K562 (cell line): ENCODE results near the gene PDE8B. TPM values are rescaled to one million over a fixed set of nuclear protein-coding genes. Genes with fewer than 3 reads are reported as not detected.

Source experiments
- ATAC-seq: fragments of 200-7000 bp; cut with Tn5 transposase; 3 replicates; pipeline ENCODE4 v1.9.1; 2020; ENCODE audit warnings: moderate library complexity
- BruUV-seq: library from RNA; stranded (reverse); fragments of 400-500 nt; replicated peaks from 2 replicates; lab custom pipeline; 2021; lab: Mats Ljungman, UMichigan
- CTCF ChIA-PET: fragments of 300-600 bp; formaldehyde crosslinking; extraction: SDS; loops from one replicate; lab custom pipeline; 2021; ENCODE audit warnings: low intra/inter-chr PET ratio; lab: Yijun Ruan, JAX
- POLR2A ChIA-PET: fragments of 300-600, 350-650 bp; sonication (Branson Sonifier 250); formaldehyde crosslinking; extraction: SDS; loops from one replicate; lab custom pipeline; 2021; ENCODE audit warnings: antibody characterized with exemption, inconsistent platforms; lab: Yijun Ruan, JAX
- DNase-seq, 4 experiments: peaks; one replicate each; pipeline versions ENCODE4 v3.0.0 to v3.0.0-alpha.2; 2011 to 2018; ENCODE audit warnings: low spot score in 3 of 4, mixed read lengths in 3 of 4; ENCODE audit errors: extremely low read depth in 1 of 4
- FAIRE-seq: peaks from 2 replicates; lab custom pipeline; 2011; peaks lifted over from hg19 to GRCh38; lab: Jason Lieb, UNC
- H2AFZ ChIP-seq: 2 replicates; pipeline ENCODE4 v1.6.0; 2011; ENCODE audit warnings: low read depth, low read length, control low read depth, inconsistent platforms
- H3K27ac ChIP-seq: fragments of 200-600 bp; 3 replicates; pipeline ENCODE4 v1.8.0; 2011; ENCODE audit warnings: low read depth, mild to moderate bottlenecking, control low read depth, inconsistent platforms, low read length, moderate library complexity, mixed read lengths; ENCODE audit errors: extremely low read depth
- H3K27me3 ChIP-seq, 2 experiments: fragments of 300-600 bp in 1 of 2; 2 replicates in 1 of 2; 3 replicates in 1 of 2; pipeline versions ENCODE4 v1.6.0 to v1.8.0; 2011; ENCODE audit warnings: inconsistent platforms in 2 of 2, low read length in 2 of 2, mild to moderate bottlenecking in 1 of 2, mixed read lengths in 1 of 2, moderate library complexity in 1 of 2; ENCODE audit not compliant: control insufficient read depth in 2 of 2, insufficient read depth in 2 of 2
- H3K36me3 ChIP-seq: fragments of 300-600 bp; 3 replicates; pipeline ENCODE4 v1.8.0; 2011; ENCODE audit warnings: mild to moderate bottlenecking, low read length, inconsistent platforms; ENCODE audit not compliant: control insufficient read depth, insufficient read depth
- H3K4me1 ChIP-seq, 2 experiments: fragments of 200-600 bp in 1 of 2; replicated peaks in 1 of 2; 2 replicates in 1 of 2; 3 replicates in 1 of 2; pipeline versions ENCODE4 v1.5.1 to v1.8.0; 2011; ENCODE audit warnings: inconsistent platforms in 2 of 2, low read length in 2 of 2, mild to moderate bottlenecking in 1 of 2, mixed read lengths in 1 of 2, moderate library complexity in 1 of 2; ENCODE audit not compliant: control insufficient read depth in 2 of 2, insufficient read depth in 2 of 2
- H3K4me2 ChIP-seq: 2 replicates; pipeline ENCODE4 v1.6.1; 2011; ENCODE audit warnings: low read length, control low read depth, inconsistent platforms, mixed read lengths; ENCODE audit not compliant: insufficient read depth
- H3K4me3 ChIP-seq: fragments of 200-600 bp; sonication (generic), shearing (Covaris generic); 2 replicates; pipeline ENCODE4 v1.5.1; 2016; ENCODE audit warnings: control low read depth, inconsistent platforms
- H3K79me2 ChIP-seq: fragments of 200-600 bp; 3 replicates; pipeline ENCODE4 v1.8.0; 2011; ENCODE audit warnings: low read length, inconsistent platforms; ENCODE audit not compliant: control insufficient read depth, insufficient read depth
- H3K9ac ChIP-seq, 2 experiments: 2 replicates each; pipeline versions ENCODE4 v1.6.0 to v1.6.1; 2011; ENCODE audit warnings: low read depth in 2 of 2, low read length in 2 of 2, control low read depth in 1 of 2, inconsistent platforms in 1 of 2, mild to moderate bottlenecking in 1 of 2, mixed read lengths in 1 of 2; ENCODE audit not compliant: insufficient read depth in 1 of 2
- H3K9me1 ChIP-seq: one replicate; pipeline ENCODE4 v1.6.0; 2011; ENCODE audit warnings: inconsistent platforms, mild to moderate bottlenecking, low read length, moderate library complexity; ENCODE audit not compliant: control insufficient read depth, insufficient read depth
- H3K9me3 ChIP-seq: replicated peaks from 2 replicates; pipeline ENCODE4 v1.5.1; 2011; ENCODE audit warnings: low read depth, low read length, inconsistent platforms; ENCODE audit not compliant: control insufficient read depth, insufficient read depth
- H4K20me1 ChIP-seq: replicated peaks from 2 replicates; pipeline ENCODE4 v1.6.1; 2011; ENCODE audit warnings: low read length, inconsistent platforms, mixed read lengths; ENCODE audit not compliant: control insufficient read depth, insufficient read depth
- EGR1 ChIP-seq: fragments of 450-650 bp; conservative IDR thresholded peaks from 2 replicates; pipeline ENCODE4 v1.6.1; 2017; ENCODE audit warnings: mild to moderate bottlenecking
- FIP1L1 ChIP-seq: fragments of 200-400 bp; formaldehyde crosslinking; IDR thresholded peaks from 2 replicates; pipeline ENCODE4 v1.6.1; 2018; ENCODE audit warnings: mild to moderate bottlenecking, low read depth, low read length; ENCODE audit not compliant: poor library complexity, severe bottlenecking
- HDAC6 ChIP-seq: IDR thresholded peaks from 2 replicates; pipeline ENCODE4 v1.6.1; 2012; ENCODE audit warnings: low read depth, mild to moderate bottlenecking, control low read depth, inconsistent platforms, low read length, moderate library complexity
- IFI16 ChIP-seq: fragments of 250-450 bp; sonication (Bioruptor Pico); IDR thresholded peaks from 2 replicates; pipeline ENCODE4 v2.1.2; 2022; ENCODE audit warnings: mild to moderate bottlenecking, inconsistent platforms
- NEUROD1 ChIP-seq: fragments of 150-350 bp; IDR thresholded peaks from 2 replicates; pipeline ENCODE4 v1.6.1; 2014; ENCODE audit warnings: borderline replicate concordance, low read length, low read depth; ENCODE audit not compliant: partially characterized antibody
- RBM14 ChIP-seq: fragments of 200-400 bp; formaldehyde crosslinking; IDR thresholded peaks from 2 replicates; pipeline ENCODE4 v1.6.1; 2018; ENCODE audit warnings: low read depth, mild to moderate bottlenecking, low read length, moderate library complexity, borderline replicate concordance; ENCODE audit not compliant: insufficient read depth
- STAT5B ChIP-seq: fragments of 250-450 bp; sonication (Bioruptor Pico); IDR thresholded peaks from 2 replicates; pipeline ENCODE4 v1.8.0; 2021; ENCODE audit warnings: mild to moderate bottlenecking, inconsistent platforms
- TAL1 ChIP-seq: fragments of 450-650 bp; IDR thresholded peaks from 2 replicates; pipeline ENCODE4 v1.6.1; 2016; ENCODE audit warnings: mild to moderate bottlenecking
- ZNF143 ChIP-seq: sonication (generic); formaldehyde crosslinking; IDR thresholded peaks from 2 replicates; pipeline ENCODE4 v1.9.0; 2022; ENCODE audit warnings: mild to moderate bottlenecking, missing genetic modification reagents
- WGBS: fragments of 100-300 bp; shearing (Covaris generic); methylation state at CpG from one replicate; pipeline ENCODE4 v1.1.6; 2016; ENCODE audit warnings: low coverage, mixed read lengths; ENCODE audit not compliant: insufficient coverage; ENCODE audit errors: missing lambda C conversion rate; 5-methylcytosine and 5-hydroxymethylcytosine counted together
- in situ Hi-C: fragments of 300-500 bp; cut with MboI; formaldehyde crosslinking; loops from 4 replicates; pipeline ENCODE4 v1.15.0; 2018; ENCODE audit warnings: inconsistent platforms, mixed read lengths
- intact Hi-C: fragments of 100-400 bp; cut with micrococcal nuclease; formaldehyde crosslinking; loops from 2 replicates; pipeline ENCODE4 v1.14.2; 2022
- polyA plus RNA-seq, 8 experiments: library from polyadenylated mRNA; depleted of rRNA in 4 of 8; stranded (reverse) in 5 of 8; unstranded in 3 of 8; fragments of >200 nt; fragmentation: Nextera tagmentation in 2 of 8; fragmentation: Illumina TruSeq in 1 of 8; extraction: Ambion mirVana in 2 of 8; extraction: Trizol in 1 of 8; gene quantifications; 2 replicates each; pipeline versions ENCODE4 v1.2.1 to v1.2.3, GENCODE V29; 2011 to 2014; ENCODE audit warnings: inconsistent platforms in 1 of 8, missing spikeins in 1 of 8
- total RNA-seq, 7 experiments: library from RNA; depleted of rRNA in 6 of 7; stranded (reverse); fragments of >200 nt in 6 of 7; fragmentation: Illumina TruSeq in 2 of 7; extraction: Trizol in 2 of 7; gene quantifications; 2 replicates each; pipeline versions ENCODE4 v1.2.1 to v1.2.3, GENCODE V29; 2011 to 2021; ENCODE audit warnings: low replicate concordance in 1 of 7

Gene PDE8B
- total and polyA plus RNA-seq, 9 of the 15 experiments (the other 6 are each of a cell fraction or from before 2014, with no cell fraction given): 0.15 to 0.28 TPM; not detected in 7

DNA sequence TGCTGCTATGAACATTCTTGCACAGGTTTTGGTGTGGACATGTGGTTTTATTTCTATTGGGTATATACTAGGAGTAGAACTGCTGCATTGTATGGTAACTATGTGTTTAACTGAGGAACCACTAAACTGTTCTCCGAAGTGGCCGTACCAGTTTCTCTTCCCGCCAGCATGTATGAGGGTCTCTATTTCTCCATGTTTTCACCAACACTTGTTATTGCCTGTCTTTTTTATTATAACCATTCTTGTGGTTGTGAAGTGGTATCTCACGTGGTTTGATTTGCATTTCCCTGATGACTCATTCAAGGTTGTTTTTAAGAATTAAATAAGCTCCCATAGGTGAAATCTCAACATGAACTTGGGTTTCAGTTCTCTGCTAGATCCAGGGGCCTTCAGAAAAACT, 19.4 kb downstream of the PDE8B start:
- TF ChIP-seq IFI16 (CRISPR knock-in tag): no peak
- no peak for TF ChIP-seq ZNF143 (CRISPR knock-in tag)
- no peak for TF ChIP-seq RBM14
- no peak for TF ChIP-seq FIP1L1
- no peak for TF ChIP-seq STAT5B (CRISPR knock-in tag)
- TF ChIP-seq EGR1: no peak
- TF ChIP-seq TAL1: no peak
- no peak for TF ChIP-seq NEUROD1
- no peak for TF ChIP-seq HDAC6
- intact Hi-C loops: no loop called here
- 1% methylated on average over 4 of the region's 4 CpGs for WGBS
- POLR2A ChIA-PET: no interaction called here
- H3K9me3 ChIP-seq: no peaks in the 10 kb centered on the region
- no peak overlapping the region for H3K4me2 ChIP-seq
- no peaks in the 10 kb centered on the region for H3K36me3 ChIP-seq
- H3K27me3 ChIP-seq: peaks cover 0 to 14% of the 10 kb centered on the region in 2 experiments; a peak in 3 of 5 replicates
- H3K4me1 ChIP-seq: no peaks in the 10 kb centered on the region
- no peaks in the 10 kb centered on the region for H3K79me2 ChIP-seq
- 0 out of 2 replicates have a peak, but pooled peaks cover 4% of the 10 kb centered on the region for H4K20me1 ChIP-seq
- no peaks in the 10 kb centered on the region for H3K9me1 ChIP-seq
- CTCF ChIA-PET: no interaction called here
- ATAC-seq: no peak
- no peak overlapping the region for H3K9ac ChIP-seq
- in situ Hi-C loops: no loop called here
- no peak overlapping the region for H2AFZ ChIP-seq
- BruUV-seq: no TSS peak
- no peak overlapping the region for H3K4me3 ChIP-seq
- DNase-seq: no peak
- no peak for FAIRE-seq
- H3K27ac ChIP-seq: no peak overlapping the region
